ENCODE measurements around the gene SHC1.

DNA sequence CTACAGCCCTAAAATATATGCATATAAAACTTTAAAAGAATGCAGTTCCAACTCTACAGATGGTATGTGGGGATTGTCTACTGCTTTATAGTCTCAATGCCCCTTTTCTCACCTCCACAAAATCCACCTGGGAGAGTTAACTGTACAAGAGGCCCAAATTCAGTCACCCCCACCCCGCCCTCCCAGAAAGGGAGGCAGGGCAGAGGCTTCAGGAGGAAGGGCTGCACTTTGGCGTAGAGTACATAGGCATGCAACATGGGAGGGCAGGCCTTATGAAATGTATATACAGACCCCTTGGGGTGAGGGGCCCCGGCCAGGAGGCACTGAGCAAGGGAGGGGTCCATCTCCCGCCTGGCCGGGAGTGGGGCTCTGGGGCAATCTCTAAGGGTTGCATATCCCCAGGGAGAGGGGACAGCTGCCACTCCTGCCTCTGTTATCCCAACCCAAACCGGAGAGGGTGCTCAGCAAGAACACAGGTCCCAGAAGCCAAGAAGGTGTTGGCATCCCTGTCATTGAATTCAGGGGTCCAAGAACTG, 7.7 kb downstream of the SHC1 start:
- TF ChIP-seq, protein P1, sequence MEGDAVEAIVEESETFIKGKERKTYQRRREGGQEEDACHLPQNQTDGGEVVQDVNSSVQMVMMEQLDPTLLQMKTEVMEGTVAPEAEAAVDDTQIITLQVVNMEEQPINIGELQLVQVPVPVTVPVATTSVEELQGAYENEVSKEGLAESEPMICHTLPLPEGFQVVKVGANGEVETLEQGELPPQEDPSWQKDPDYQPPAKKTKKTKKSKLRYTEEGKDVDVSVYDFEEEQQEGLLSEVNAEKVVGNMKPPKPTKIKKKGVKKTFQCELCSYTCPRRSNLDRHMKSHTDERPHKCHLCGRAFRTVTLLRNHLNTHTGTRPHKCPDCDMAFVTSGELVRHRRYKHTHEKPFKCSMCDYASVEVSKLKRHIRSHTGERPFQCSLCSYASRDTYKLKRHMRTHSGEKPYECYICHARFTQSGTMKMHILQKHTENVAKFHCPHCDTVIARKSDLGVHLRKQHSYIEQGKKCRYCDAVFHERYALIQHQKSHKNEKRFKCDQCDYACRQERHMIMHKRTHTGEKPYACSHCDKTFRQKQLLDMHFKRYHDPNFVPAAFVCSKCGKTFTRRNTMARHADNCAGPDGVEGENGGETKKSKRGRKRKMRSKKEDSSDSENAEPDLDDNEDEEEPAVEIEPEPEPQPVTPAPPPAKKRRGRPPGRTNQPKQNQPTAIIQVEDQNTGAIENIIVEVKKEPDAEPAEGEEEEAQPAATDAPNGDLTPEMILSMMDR (tag by site-specific recombination; IDR thresholded peaks at IDR 0.05), result no peak
- TF ChIP-seq ZNF830 (tag by site-specific recombination; IDR thresholded peaks at IDR 0.05; ENCODE audit: low read depth) (no peak), ZNF274 (IDR thresholded peaks at IDR 0.05; ENCODE audit: low read length) (no peak), ZNF274 (tag by site-specific recombination; IDR thresholded peaks at IDR 0.05; ENCODE audit: borderline replicate concordance) (no peak), ZFP3 (tag by site-specific recombination; IDR thresholded peaks at IDR 0.05; ENCODE audit: low read depth) (no peak), ZBTB7A (tag by site-specific recombination; IDR thresholded peaks at IDR 0.05; ENCODE audit: low read depth) (no peak)
- TF ChIP-seq, protein P2, sequence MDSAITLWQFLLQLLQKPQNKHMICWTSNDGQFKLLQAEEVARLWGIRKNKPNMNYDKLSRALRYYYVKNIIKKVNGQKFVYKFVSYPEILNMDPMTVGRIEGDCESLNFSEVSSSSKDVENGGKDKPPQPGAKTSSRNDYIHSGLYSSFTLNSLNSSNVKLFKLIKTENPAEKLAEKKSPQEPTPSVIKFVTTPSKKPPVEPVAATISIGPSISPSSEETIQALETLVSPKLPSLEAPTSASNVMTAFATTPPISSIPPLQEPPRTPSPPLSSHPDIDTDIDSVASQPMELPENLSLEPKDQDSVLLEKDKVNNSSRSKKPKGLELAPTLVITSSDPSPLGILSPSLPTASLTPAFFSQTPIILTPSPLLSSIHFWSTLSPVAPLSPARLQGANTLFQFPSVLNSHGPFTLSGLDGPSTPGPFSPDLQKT (IDR thresholded peaks at IDR 0.05; ENCODE audit: borderline replicate concordance, low read depth, low read length), result no peak
- TF ChIP-seq, protein P3, sequence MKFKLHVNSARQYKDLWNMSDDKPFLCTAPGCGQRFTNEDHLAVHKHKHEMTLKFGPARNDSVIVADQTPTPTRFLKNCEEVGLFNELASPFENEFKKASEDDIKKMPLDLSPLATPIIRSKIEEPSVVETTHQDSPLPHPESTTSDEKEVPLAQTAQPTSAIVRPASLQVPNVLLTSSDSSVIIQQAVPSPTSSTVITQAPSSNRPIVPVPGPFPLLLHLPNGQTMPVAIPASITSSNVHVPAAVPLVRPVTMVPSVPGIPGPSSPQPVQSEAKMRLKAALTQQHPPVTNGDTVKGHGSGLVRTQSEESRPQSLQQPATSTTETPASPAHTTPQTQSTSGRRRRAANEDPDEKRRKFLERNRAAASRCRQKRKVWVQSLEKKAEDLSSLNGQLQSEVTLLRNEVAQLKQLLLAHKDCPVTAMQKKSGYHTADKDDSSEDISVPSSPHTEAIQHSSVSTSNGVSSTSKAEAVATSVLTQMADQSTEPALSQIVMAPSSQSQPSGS (tag by site-specific recombination; IDR thresholded peaks at IDR 0.05; ENCODE audit: low read depth), result no peak
- TF ChIP-seq, protein P4, sequence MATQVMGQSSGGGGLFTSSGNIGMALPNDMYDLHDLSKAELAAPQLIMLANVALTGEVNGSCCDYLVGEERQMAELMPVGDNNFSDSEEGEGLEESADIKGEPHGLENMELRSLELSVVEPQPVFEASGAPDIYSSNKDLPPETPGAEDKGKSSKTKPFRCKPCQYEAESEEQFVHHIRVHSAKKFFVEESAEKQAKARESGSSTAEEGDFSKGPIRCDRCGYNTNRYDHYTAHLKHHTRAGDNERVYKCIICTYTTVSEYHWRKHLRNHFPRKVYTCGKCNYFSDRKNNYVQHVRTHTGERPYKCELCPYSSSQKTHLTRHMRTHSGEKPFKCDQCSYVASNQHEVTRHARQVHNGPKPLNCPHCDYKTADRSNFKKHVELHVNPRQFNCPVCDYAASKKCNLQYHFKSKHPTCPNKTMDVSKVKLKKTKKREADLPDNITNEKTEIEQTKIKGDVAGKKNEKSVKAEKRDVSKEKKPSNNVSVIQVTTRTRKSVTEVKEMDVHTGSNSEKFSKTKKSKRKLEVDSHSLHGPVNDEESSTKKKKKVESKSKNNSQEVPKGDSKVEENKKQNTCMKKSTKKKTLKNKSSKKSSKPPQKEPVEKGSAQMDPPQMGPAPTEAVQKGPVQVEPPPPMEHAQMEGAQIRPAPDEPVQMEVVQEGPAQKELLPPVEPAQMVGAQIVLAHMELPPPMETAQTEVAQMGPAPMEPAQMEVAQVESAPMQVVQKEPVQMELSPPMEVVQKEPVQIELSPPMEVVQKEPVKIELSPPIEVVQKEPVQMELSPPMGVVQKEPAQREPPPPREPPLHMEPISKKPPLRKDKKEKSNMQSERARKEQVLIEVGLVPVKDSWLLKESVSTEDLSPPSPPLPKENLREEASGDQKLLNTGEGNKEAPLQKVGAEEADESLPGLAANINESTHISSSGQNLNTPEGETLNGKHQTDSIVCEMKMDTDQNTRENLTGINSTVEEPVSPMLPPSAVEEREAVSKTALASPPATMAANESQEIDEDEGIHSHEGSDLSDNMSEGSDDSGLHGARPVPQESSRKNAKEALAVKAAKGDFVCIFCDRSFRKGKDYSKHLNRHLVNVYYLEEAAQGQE (tag by site-specific recombination; IDR thresholded peaks at IDR 0.05), result no peak

All from HEK293 (cell line).